ENCODE results near the gene ZFP69.

GRCh38 chr1:40532844-40533424, 55.8 kb downstream of the ZFP69 start:
- TF ChIP-seq CTCF (IDR thresholded peaks at IDR 0.05) (peak in 5 of 6 experiments; percentile 12 to 50 (median 47)), POLR2A (IDR thresholded peaks at IDR 0.05) (no peak)

Measured in thyroid gland (tissue), 4 donors.